Measurements from ENCODE around the gene AMIGO3. TPM values are rescaled to one million over a fixed set of nuclear protein-coding genes. Genes with fewer than 3 reads are reported as not detected.
A peak's percentile ranks its signal among the peaks of the same experiment; 100 is the strongest.
"Not testable (repeated sequence)": the region's sequence is repeated elsewhere in the genome, so short reads cannot be mapped to it uniquely, and the experiment has no call there.

Gene AMIGO3
- total RNA-seq, 1 donor from 2014 or later: not detected

- peak; percentile 69 for DNase-seq (ENCODE audit: low read depth)
These were observed 30.2 kb downstream of the AMIGO3 start, which contains the start of the genes MST1 and RNF123 for GRCh38 chr3:49689046-49689907. Gene MST1, minus strand, starts transcription at chr3:49689474. Its CDS starts 783 bp downstream, at chr3:49688691. Gene RNF123, plus strand, starts transcription at chr3:49689557. Its CDS starts 1,609 bp downstream, at chr3:49691166.

GRCh38 chr3:49688338-49689045 is 31.0 kb downstream of the AMIGO3 start:
- DNase-seq (ENCODE audit: low read depth): not testable (repeated sequence)

- DNase-seq (ENCODE audit: low read depth): not testable (repeated sequence)
These were observed 32.1 kb downstream of the AMIGO3 start for GRCh38 chr3:49687424-49687795.

GRCh38 chr3:49686769-49687423 is 32.6 kb downstream of the AMIGO3 start:
- peak; percentile 57 for DNase-seq (ENCODE audit: low read depth)

GRCh38 chr3:49686346-49686745 is 33.1 kb downstream of the AMIGO3 start:
- not testable (repeated sequence) for DNase-seq (ENCODE audit: low read depth)

- DNase-seq (ENCODE audit: low read depth): not testable (repeated sequence)
These were observed 33.6 kb downstream of the AMIGO3 start for GRCh38 chr3:49685846-49686245.

GRCh38 chr3:49685103-49685502 is 34.4 kb downstream of the AMIGO3 start:
- DNase-seq (ENCODE audit: low read depth): not testable (repeated sequence)

- not testable (repeated sequence) for DNase-seq (ENCODE audit: low read depth)
These were observed 35.0 kb downstream of the AMIGO3 start for GRCh38 chr3:49684453-49684852.

GRCh38 chr3:49683162-49683561 is 36.3 kb downstream of the AMIGO3 start:
- peak; percentile 79 for DNase-seq (ENCODE audit: low read depth)

GRCh38 chr3:49681543-49681942 is 37.9 kb downstream of the AMIGO3 start:
- no peak for DNase-seq (ENCODE audit: low read depth)

- no peak for DNase-seq (ENCODE audit: low read depth)
These were observed 38.3 kb downstream of the AMIGO3 start for GRCh38 chr3:49681232-49681522.

- no peak for DNase-seq (ENCODE audit: low read depth)
These were observed 38.8 kb downstream of the AMIGO3 start for GRCh38 chr3:49680493-49681231.

- DNase-seq (ENCODE audit: low read depth): no peak
These were observed 43.6 kb downstream of the AMIGO3 start for GRCh38 chr3:49675912-49676311.

- no peak for DNase-seq (ENCODE audit: low read depth)
These were observed 44.9 kb downstream of the AMIGO3 start for GRCh38 chr3:49674497-49674983.

GRCh38 chr3:49673715-49674496 is 45.6 kb downstream of the AMIGO3 start, which contains the start of gene APEH:
Gene APEH, plus strand, starts transcription at chr3:49674351. Its CDS starts 51 bp downstream, at chr3:49674402.
- peak; percentile 93 for DNase-seq (ENCODE audit: low read depth)

GRCh38 chr3:49673121-49673714 is 46.3 kb downstream of the AMIGO3 start:
- no peak for DNase-seq (ENCODE audit: low read depth)

- peak; percentile 56 for DNase-seq (ENCODE audit: low read depth)
These were observed 47.9 kb downstream of the AMIGO3 start for GRCh38 chr3:49671291-49672288.

GRCh38 chr3:49670940-49671290 is 48.6 kb downstream of the AMIGO3 start:
- no peak for DNase-seq (ENCODE audit: low read depth)

GRCh38 chr3:49669352-49669751 is 50.1 kb downstream of the AMIGO3 start:
- no peak for DNase-seq (ENCODE audit: low read depth)

Measured in renal cortical epithelial cell (primary cell).